Right lobe of liver (tissue), 6 donors: ENCODE measurements around the gene NSD1. TPM values are rescaled to one million over a fixed set of nuclear protein-coding genes. Genes with fewer than 3 reads are reported as not detected.

Experiments
- ATAC-seq, 4 donors: fragments of 200-7000 bp; cut with Tn5 transposase; one replicate each; pipeline ENCODE4 v1.9.1; 2020; ENCODE audit warnings: mild to moderate bottlenecking in 4 of 4, moderate library complexity in 4 of 4
- DNase-seq, 3 donors: peaks; one replicate each; pipeline ENCODE4 v3.0.0-alpha.2; 2020
- H3K27ac ChIP-seq, 3 donors: fragments of 200-600 bp; one replicate each; pipeline ENCODE4 v1.8.0; 2022
- H3K27me3 ChIP-seq, 2 donors: fragments of 200-600 bp; one replicate each; pipeline ENCODE4 v1.8.0; 2022
- H3K36me3 ChIP-seq, 4 donors: fragments of 200-600 bp; sonication (generic) in 1 of 4; one replicate each; pipeline versions ENCODE4 v1.5.1 to v1.8.0; 2017 to 2022; ENCODE audit warnings: control low read depth in 1 of 4
- H3K4me1 ChIP-seq, 4 donors: fragments of 200-600 bp; sonication (generic) in 1 of 4; one replicate each; pipeline versions ENCODE4 v1.5.1 to v1.8.0; 2017 to 2022; ENCODE audit warnings: control low read depth in 1 of 4
- H3K4me3 ChIP-seq, 3 donors: fragments of 200-600 bp; one replicate each; pipeline ENCODE4 v1.8.0; 2022
- H3K9me3 ChIP-seq, 4 donors: fragments of 200-600 bp; sonication (generic) in 1 of 4; one replicate each; pipeline versions ENCODE4 v1.5.1 to v1.8.0; 2017 to 2022; ENCODE audit warnings: control low read depth in 1 of 4
- CTCF ChIP-seq, 4 donors: fragments of 200-600 bp in 3 of 4; fragments of 450-650 bp in 1 of 4; IDR thresholded peaks; one replicate each; pipeline versions ENCODE4 v1.5.1 to v1.8.0; 2016 to 2022; ENCODE audit warnings: antibody characterized with exemption in 4 of 4, mild to moderate bottlenecking in 2 of 4
- POLR2A ChIP-seq: fragments of 450-650 bp; IDR thresholded peaks from one replicate; pipeline ENCODE4 v1.6.1; 2017; ENCODE audit warnings: antibody characterized with exemption, mild to moderate bottlenecking
- WGBS: methylation state at CpG from one replicate; pipeline ENCODE4 v1.1.6; 2018; ENCODE audit warnings: low coverage, low lambda C conversion rate; ENCODE audit not compliant: insufficient coverage; ENCODE audit errors: missing lambda C conversion rate; 5-methylcytosine and 5-hydroxymethylcytosine counted together
- intact Hi-C, 2 donors: fragments of 100-400 bp; cut with DNase I; formaldehyde crosslinking; loops; one replicate each; pipeline versions ENCODE4 v1.11.2 to v1.14.1; 2022
- total RNA-seq, 6 experiments: library from RNA; depleted of rRNA in 2 of 6; stranded (reverse); fragments of >200 nt in 2 of 6; fragmentation: NEBNext Ultra II Directional in 3 of 6; extraction: Animal tissue kit (Norgen Biotek cat#: 25700) in 3 of 6; gene quantifications; one replicate each; pipeline versions ENCODE4 v1.1.0 to v1.2.4, GENCODE V29; 2016 to 2023
- donor health status: DM: no; HTN: yes; CAD: no.
- donor health status: DM: no; HTN: no; CAD: no.
- donor health status: DM: no; HTN: no; CAD: no.
- donor health status: DM: no; HTN: yes; CAD: no.
- donor health status: DM: no; HTN: yes; CAD: no.

Gene NSD1
- total RNA-seq, 6 experiments from 2014 or later = 13.1 to 33.1 (median 23.6) TPM

- Histone ChIP-seq H3K36me3 (peaks cover 0 to 45% (median 22%) of the 10 kb centered on the region in 4 donors), H3K27ac (no peak overlapping the region), H3K9me3 (no peaks in the 10 kb centered on the region), H3K4me1 (peaks cover 0 to 13% (median 5%) of the 10 kb centered on the region in 4 donors), H3K4me3 (no peak overlapping the region), H3K27me3 (no peaks in the 10 kb centered on the region)
- ATAC-seq = no peak
- intact Hi-C loops = no loop called here
- DNase-seq = no peak
- WGBS = 61% methylated on average over 3 of the region's 4 CpGs
- no peak for TF ChIP-seq CTCF (IDR thresholded peaks at IDR 0.05)
- TF ChIP-seq POLR2A = no peak
These were observed 163.0 kb downstream of the NSD1 start for GRCh38 chr5:177296581-177296980.

- intact Hi-C loops = no loop called here
- DNase-seq (no peak), ATAC-seq (no peak)
- TF ChIP-seq POLR2A (no peak), CTCF (IDR thresholded peaks at IDR 0.05) (no peak)
- peaks cover 0 to 31% (median 13%) of the 10 kb centered on the region in 4 donors for H3K36me3 ChIP-seq
- no peak overlapping the region for H3K4me3 ChIP-seq
- H3K27ac ChIP-seq = no peak overlapping the region
- peaks cover 0 to 23% (median 8%) of the 10 kb centered on the region in 4 donors for H3K4me1 ChIP-seq
- no peaks in the 10 kb centered on the region for H3K27me3 ChIP-seq
- WGBS = 95% methylated on average over 2 of the region's 2 CpGs
- no peaks in the 10 kb centered on the region for H3K9me3 ChIP-seq
These were observed 164.3 kb downstream of the NSD1 start for GRCh38 chr5:177297922-177298321.

GRCh38 chr5:177299697-177300096 is 166.1 kb downstream of the NSD1 start:
- Histone ChIP-seq H3K4me3 (no peak overlapping the region), H3K36me3 (peaks cover 0 to 15% (median 5%) of the 10 kb centered on the region in 4 donors), H3K4me1 (peaks cover 0 to 28% (median 11%) of the 10 kb centered on the region in 4 donors), H3K9me3 (no peaks in the 10 kb centered on the region), H3K27ac (peak overlapping the region; percentile 16 to 98 (median 84)), H3K27me3 (no peaks in the 10 kb centered on the region)
- WGBS = 82% methylated on average over 5 of the region's 9 CpGs
- intact Hi-C loops = no loop called here
- TF ChIP-seq CTCF (IDR thresholded peaks at IDR 0.05) = no peak
- DNase-seq (no peak), ATAC-seq (no peak)

GRCh38 chr5:177300236-177300880 is 166.8 kb downstream of the NSD1 start:
- DNase-seq (peak in 2 of 3 donors; percentile 63 to 66), ATAC-seq (peak; percentile 22 to 59 (median 34))
- H3K9me3 ChIP-seq = no peaks in the 10 kb centered on the region
- H3K36me3 ChIP-seq = peaks cover 0 to 13% (median 2%) of the 10 kb centered on the region in 4 donors
- peaks cover 0 to 35% (median 14%) of the 10 kb centered on the region in 4 donors for H3K4me1 ChIP-seq
- no peak for TF ChIP-seq CTCF (IDR thresholded peaks at IDR 0.05)
- TF ChIP-seq POLR2A = no peak
- WGBS = no CpG with 5 or more reads among the region's 4 CpGs
- H3K4me3 ChIP-seq = no peak overlapping the region
- peak overlapping the region in 2 of 3 donors; percentile 84 to 98 for H3K27ac ChIP-seq
- H3K27me3 ChIP-seq = no peaks in the 10 kb centered on the region
- intact Hi-C loops = no loop called here
